K562 (cell line): ENCODE measurements around the gene CCDC181. TPM values are rescaled to one million over a fixed set of nuclear protein-coding genes. Genes with fewer than 3 reads are reported as not detected.

ENCODE experiments used
- AFF4 ChIP-seq: sonication (generic); formaldehyde crosslinking; IDR thresholded peaks from 2 replicates; pipeline ENCODE4 v1.8.0; 2023; ENCODE audit warnings: mild to moderate bottlenecking, missing genetic modification reagents
- BACH1 ChIP-seq: fragments of 200-800 bp; sonication (Bioruptor generic); IDR thresholded peaks from 2 replicates; pipeline ENCODE4 v1.6.1; 2016; ENCODE audit warnings: missing genetic modification characterization, missing compliant biosample characterization
- CEBPB ChIP-seq: fragments of 450-650 bp; IDR thresholded peaks from 2 replicates; pipeline ENCODE4 v1.6.1; 2016; ENCODE audit warnings: missing genetic modification characterization, missing compliant biosample characterization
- HNRNPUL1 ChIP-seq: fragments of 200-400 bp; formaldehyde crosslinking; IDR thresholded peaks from 2 replicates; pipeline ENCODE4 v1.6.1; 2017; ENCODE audit warnings: low read length
- JUND ChIP-seq, 2 experiments: IDR thresholded peaks; 2 replicates in 1 of 2; 3 replicates in 1 of 2; pipeline ENCODE4 v1.6.1; 2011; ENCODE audit warnings: borderline replicate concordance in 2 of 2, low read depth in 2 of 2, low read length in 2 of 2, improper control_type of control experiment in 1 of 2, missing biosample characterization in 1 of 2, missing genetic modification characterization in 1 of 2, missing genetic modification reagents in 1 of 2
- KDM4B ChIP-seq, 2 experiments: fragments of 450-650 bp in 1 of 2; sonication (generic) in 1 of 2; IDR thresholded peaks; 2 replicates each; pipeline ENCODE4 v1.6.1; 2016 to 2017; ENCODE audit warnings: borderline replicate concordance in 2 of 2, antibody characterized with exemption in 1 of 2, low read depth in 1 of 2, mild to moderate bottlenecking in 1 of 2
- KLF16 ChIP-seq: IDR thresholded peaks from 2 replicates; pipeline ENCODE4 v1.6.1; 2016; ENCODE audit warnings: antibody characterized with exemption
- NBN ChIP-seq: fragments of 450-650 bp; IDR thresholded peaks from 2 replicates; pipeline ENCODE4 v1.6.1; 2016; ENCODE audit warnings: low read depth, mild to moderate bottlenecking
- PKNOX1 ChIP-seq: fragments of 450-650 bp; IDR thresholded peaks from 2 replicates; pipeline ENCODE4 v1.6.1; 2016
- POLR2AphosphoS2 ChIP-seq: IDR thresholded peaks from 2 replicates; pipeline ENCODE4 v1.6.1; 2012; ENCODE audit warnings: low read length, improper control_type of control experiment
- POLR2AphosphoS5 ChIP-seq: IDR thresholded peaks from 2 replicates; pipeline ENCODE4 v1.6.1; 2011; ENCODE audit warnings: mild to moderate bottlenecking, low read depth, low read length, moderate library complexity; ENCODE audit not compliant: control insufficient read depth, insufficient read depth
- SLC30A9 ChIP-seq: fragments of 250-450 bp; sonication (Bioruptor Pico); IDR thresholded peaks from 2 replicates; pipeline ENCODE4 v1.8.0; 2022; ENCODE audit warnings: mild to moderate bottlenecking, moderate library complexity
- ZBTB33 ChIP-seq: sonication (generic); formaldehyde crosslinking; IDR thresholded peaks from 2 replicates; pipeline ENCODE4 v1.8.1; 2023; ENCODE audit warnings: mild to moderate bottlenecking, missing genetic modification reagents
- ZFP36 ChIP-seq: fragments of 150-350 bp; IDR thresholded peaks from 2 replicates; pipeline ENCODE4 v1.6.1; 2018; ENCODE audit warnings: low read length, low read depth; ENCODE audit not compliant: partially characterized antibody
- ZNF124 ChIP-seq: sonication (generic); formaldehyde crosslinking; IDR thresholded peaks from 2 replicates; pipeline ENCODE4 v1.8.1; 2022; ENCODE audit warnings: missing genetic modification reagents
- ZNF133 ChIP-seq: fragments of 250-450 bp; sonication (Bioruptor Pico); IDR thresholded peaks from 2 replicates; pipeline ENCODE4 v1.4.0; 2020; ENCODE audit warnings: mild to moderate bottlenecking
- ZSCAN29 ChIP-seq: fragments of 450-650 bp; IDR thresholded peaks from 2 replicates; pipeline ENCODE4 v1.6.1; 2017
- polyA plus RNA-seq, 8 experiments: library from polyadenylated mRNA; depleted of rRNA in 4 of 8; stranded (reverse) in 5 of 8; unstranded in 3 of 8; fragments of >200 nt; fragmentation: Nextera tagmentation in 2 of 8; fragmentation: Illumina TruSeq in 1 of 8; extraction: Ambion mirVana in 2 of 8; extraction: Trizol in 1 of 8; gene quantifications; 2 replicates each; pipeline versions ENCODE4 v1.2.1 to v1.2.3, GENCODE V29; 2011 to 2014; ENCODE audit warnings: inconsistent platforms in 1 of 8, missing spikeins in 1 of 8
- total RNA-seq, 7 experiments: library from RNA; depleted of rRNA in 6 of 7; stranded (reverse); fragments of >200 nt in 6 of 7; fragmentation: Illumina TruSeq in 2 of 7; extraction: Trizol in 2 of 7; gene quantifications; 2 replicates each; pipeline versions ENCODE4 v1.2.1 to v1.2.3, GENCODE V29; 2011 to 2021; ENCODE audit warnings: low replicate concordance in 1 of 7
- TF ChIP-seq, protein P1 (sequence below): fragments of 250-450 bp; sonication (Bioruptor Pico); IDR thresholded peaks from 2 replicates; pipeline ENCODE4 v1.5.0; 2021
- TF ChIP-seq, protein P2 (sequence below): fragments of 250-450 bp; sonication (Bioruptor Pico); IDR thresholded peaks from 2 replicates; pipeline ENCODE4 v1.5.0; 2021

Gene CCDC181
- total and polyA plus RNA-seq, 9 of the 15 experiments (the other 6 are each of a cell fraction or from before 2014, with no cell fraction given) = 0.04 to 0.14 TPM; not detected in 7

- TF ChIP-seq ZBTB33 (CRISPR knock-in tag) = peak; percentile 12; the same call in 1 of the 2 replicates
- TF ChIP-seq, protein P1, sequence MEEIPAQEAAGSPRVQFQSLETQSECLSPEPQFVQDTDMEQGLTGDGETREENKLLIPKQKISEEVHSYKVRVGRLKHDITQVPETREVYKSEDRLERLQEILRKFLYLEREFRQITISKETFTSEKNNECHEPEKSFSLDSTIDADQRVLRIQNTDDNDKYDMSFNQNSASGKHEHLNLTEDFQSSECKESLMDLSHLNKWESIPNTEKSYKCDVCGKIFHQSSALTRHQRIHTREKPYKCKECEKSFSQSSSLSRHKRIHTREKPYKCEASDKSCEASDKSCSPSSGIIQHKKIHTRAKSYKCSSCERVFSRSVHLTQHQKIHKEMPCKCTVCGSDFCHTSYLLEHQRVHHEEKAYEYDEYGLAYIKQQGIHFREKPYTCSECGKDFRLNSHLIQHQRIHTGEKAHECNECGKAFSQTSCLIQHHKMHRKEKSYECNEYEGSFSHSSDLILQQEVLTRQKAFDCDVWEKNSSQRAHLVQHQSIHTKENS (CRISPR knock-in tag) = no peak
- TF ChIP-seq JUND (IDR thresholded peaks at IDR 0.05; ENCODE audit: borderline replicate concordance, low read depth, low read length) = peak; percentile 30; the same call in 1 of the 2 replicates
- TF ChIP-seq JUND (tag; IDR thresholded peaks at IDR 0.05; ENCODE audit: borderline replicate concordance, low read depth, low read length) = peak; percentile 80; the same call in 2 of the 3 replicates
- TF ChIP-seq KLF16 = no peak
- no peak for TF ChIP-seq ZFP36
- TF ChIP-seq, protein P2, sequence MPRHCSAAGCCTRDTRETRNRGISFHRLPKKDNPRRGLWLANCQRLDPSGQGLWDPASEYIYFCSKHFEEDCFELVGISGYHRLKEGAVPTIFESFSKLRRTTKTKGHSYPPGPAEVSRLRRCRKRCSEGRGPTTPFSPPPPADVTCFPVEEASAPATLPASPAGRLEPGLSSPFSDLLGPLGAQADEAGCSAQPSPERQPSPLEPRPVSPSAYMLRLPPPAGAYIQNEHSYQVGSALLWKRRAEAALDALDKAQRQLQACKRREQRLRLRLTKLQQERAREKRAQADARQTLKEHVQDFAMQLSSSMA (CRISPR knock-in tag) = no peak
- no peak for TF ChIP-seq ZNF133 (CRISPR knock-in tag)
- no peak for TF ChIP-seq ZSCAN29
- peak; percentile 73 for TF ChIP-seq POLR2AphosphoS5
- no peak; the same call in 1 of the 2 replicates for TF ChIP-seq NBN
- peak; percentile 89 for TF ChIP-seq PKNOX1
- TF ChIP-seq SLC30A9 (CRISPR knock-in tag) = no peak
- peak in 1 of 2 experiments; percentile 81; a peak in 1 of 4 replicates for TF ChIP-seq KDM4B (IDR thresholded peaks at IDR 0.05; ENCODE audit: borderline replicate concordance in 2 of 2, low read depth in 1 of 2)
- TF ChIP-seq BACH1 (tag) = 0 out of 2 replicates have a peak, but pooled peaks have one; percentile 60
- TF ChIP-seq AFF4 (CRISPR knock-in tag) = no peak
- no peak for TF ChIP-seq HNRNPUL1
- TF ChIP-seq CEBPB (tag) = no peak
- TF ChIP-seq POLR2AphosphoS2 = no peak
- TF ChIP-seq ZNF124 (CRISPR knock-in tag) = no peak
These were observed 59.4 kb downstream of the CCDC181 start, which contains the start of the genes BLZF1 and NME7 (continued) for GRCh38 chr1:169367686-169368405.
